HEK293 (cell line): ENCODE data around the gene PRKG1.

Experiments
- CTCF ChIP-seq: fragments of 450-650 bp; formaldehyde crosslinking; IDR thresholded peaks from 2 replicates; pipeline ENCODE4 v1.5.1; 2016; ENCODE audit warnings: missing biosample characterization, missing genetic modification characterization
- REST ChIP-seq: fragments of 450-650 bp; formaldehyde crosslinking; IDR thresholded peaks from 2 replicates; pipeline ENCODE4 v1.5.1; 2016; ENCODE audit warnings: missing biosample characterization, missing genetic modification characterization
- ZNF184 ChIP-seq: fragments of 450-650 bp; IDR thresholded peaks from 2 replicates; pipeline ENCODE4 v1.5.1; 2018; ENCODE audit warnings: missing biosample characterization, mild to moderate bottlenecking, missing genetic modification characterization
- ZNF513 ChIP-seq: fragments of 450-650 bp; IDR thresholded peaks from 2 replicates; pipeline ENCODE4 v1.5.1; 2018; ENCODE audit warnings: missing biosample characterization, missing genetic modification characterization

DNA sequence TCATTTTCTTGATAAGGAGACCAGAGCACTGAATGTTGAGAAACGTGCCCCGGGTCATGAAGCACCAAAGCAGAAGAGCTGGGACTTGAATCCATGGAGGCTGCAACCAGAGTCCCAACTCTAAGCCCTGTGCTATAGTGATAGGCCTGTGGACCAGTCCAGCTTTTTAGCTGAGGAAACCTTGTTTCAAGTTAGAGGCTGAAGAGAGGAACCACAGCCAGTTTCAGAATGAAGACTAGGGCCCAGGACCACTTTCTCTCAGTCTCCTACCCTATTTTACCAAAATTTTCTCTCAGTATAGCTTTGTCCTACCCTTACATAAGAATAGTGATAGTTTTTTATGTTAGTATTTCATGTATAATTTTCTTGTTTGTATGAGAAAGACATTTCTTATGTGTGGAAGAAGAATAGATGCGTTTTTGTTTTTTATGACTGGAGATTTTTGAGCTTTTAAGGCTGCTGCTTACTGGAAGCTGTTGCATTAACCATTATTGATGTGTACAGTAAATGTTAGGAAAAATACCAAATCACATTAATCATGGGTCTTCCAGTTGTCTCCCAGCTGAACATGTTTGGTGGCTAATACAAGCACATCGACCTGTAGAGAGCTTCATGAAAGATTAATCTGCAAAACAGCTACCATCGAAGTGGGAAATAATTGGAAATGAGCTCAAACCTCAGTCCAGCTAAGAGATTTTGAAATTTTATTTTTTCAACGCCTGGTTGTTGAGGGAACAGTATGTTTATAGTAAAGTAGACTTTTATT is 670.1 kb downstream of the PRKG1 start:
- TF ChIP-seq REST (tag by site-specific recombination) (no peak), CTCF (tag by site-specific recombination) (no peak), ZNF513 (tag by site-specific recombination) (no peak), ZNF184 (tag by site-specific recombination) (no peak)
